A549 treated with dexamethasone at 1 μM for 4 hours (cell line): ENCODE results near the gene MRO. TPM values are rescaled to one million over a fixed set of nuclear protein-coding genes. Genes with fewer than 3 reads are reported as not detected.

ENCODE experiments used
- total RNA-seq: library from RNA; stranded (reverse); fragments of 200-300 nt; extraction: Qiagen RNA extraction; gene quantifications from 5 replicates; pipeline ENCODE4 v1.2.3, GENCODE V29; 2022

MRO gene
- 0.05 to 0.15 TPM (median 0.12 TPM) in 5 replicates for total RNA-seq

DNA sequence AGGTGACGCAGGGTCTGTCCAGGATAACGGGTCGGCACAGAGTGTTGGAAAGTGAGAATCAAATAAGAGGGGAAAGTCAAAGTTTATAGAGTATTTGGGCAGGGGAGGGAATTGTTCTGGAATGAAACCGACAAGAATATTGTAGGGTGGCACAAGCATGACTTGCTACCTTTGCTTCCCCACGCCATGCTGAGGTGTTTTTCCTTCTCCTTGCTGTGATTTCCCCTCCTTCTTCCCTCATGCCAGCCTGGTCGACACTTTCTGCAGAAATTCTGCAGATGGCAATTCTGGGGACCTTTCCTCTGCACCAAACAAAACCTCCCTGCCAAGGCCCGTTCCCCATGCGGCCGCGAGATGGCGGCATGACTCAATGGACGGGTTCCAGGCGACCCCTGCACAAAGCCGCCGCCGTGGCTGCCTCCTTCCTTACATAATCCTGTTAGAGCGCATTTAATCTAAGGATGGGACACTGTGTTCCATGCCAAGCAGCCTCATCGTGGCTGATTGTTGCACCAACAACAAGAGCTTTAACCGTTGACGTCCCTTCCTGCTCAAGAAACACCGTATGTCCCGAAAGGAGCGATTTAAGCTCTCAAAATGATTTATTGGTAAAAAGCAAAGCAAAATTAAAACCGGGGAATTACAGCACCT lies at the start of gene MRO:
Gene MRO (minus strand): TSS at position 289 of the 651 bp plus-strand sequence. CDS start 10,616 bp downstream, outside the sequence.

Other genes starting within 250 kb of the MRO start
- gene ME2, start 59.1 kb upstream of the MRO start, total RNA-seq: 34.1 to 37.5 TPM (median 34.7 TPM) in 5 replicates
- gene ELAC1, start 148.0 kb upstream of the MRO start, total RNA-seq: 4.5 to 5.5 TPM (median 4.7 TPM) in 5 replicates
- 45.0 to 71.6 TPM (median 60.2 TPM) in 5 replicates for gene SMAD4, start 210.2 kb upstream of the MRO start, total RNA-seq